M059J (cell line): Measurements from ENCODE around the gene DGKE. TPM values are rescaled to one million over a fixed set of nuclear protein-coding genes. Genes with fewer than 3 reads are reported as not detected.
A peak's percentile ranks its signal among the peaks of the same experiment; 100 is the strongest.

Experiments
- DNase-seq: peaks from one replicate; pipeline ENCODE4 v3.0.0-alpha.2; 2012; ENCODE audit warnings: low read depth
- total RNA-seq: library from RNA; depleted of rRNA; stranded (reverse); fragments of >200 nt; shearing (Covaris generic); gene quantifications from 2 replicates; pipeline ENCODE4 v1.2.3, GENCODE V29; 2014; rRNA removed

The DGKE gene
- total RNA-seq, 1 experiment from 2014 or later: 0.25 TPM

DNA sequence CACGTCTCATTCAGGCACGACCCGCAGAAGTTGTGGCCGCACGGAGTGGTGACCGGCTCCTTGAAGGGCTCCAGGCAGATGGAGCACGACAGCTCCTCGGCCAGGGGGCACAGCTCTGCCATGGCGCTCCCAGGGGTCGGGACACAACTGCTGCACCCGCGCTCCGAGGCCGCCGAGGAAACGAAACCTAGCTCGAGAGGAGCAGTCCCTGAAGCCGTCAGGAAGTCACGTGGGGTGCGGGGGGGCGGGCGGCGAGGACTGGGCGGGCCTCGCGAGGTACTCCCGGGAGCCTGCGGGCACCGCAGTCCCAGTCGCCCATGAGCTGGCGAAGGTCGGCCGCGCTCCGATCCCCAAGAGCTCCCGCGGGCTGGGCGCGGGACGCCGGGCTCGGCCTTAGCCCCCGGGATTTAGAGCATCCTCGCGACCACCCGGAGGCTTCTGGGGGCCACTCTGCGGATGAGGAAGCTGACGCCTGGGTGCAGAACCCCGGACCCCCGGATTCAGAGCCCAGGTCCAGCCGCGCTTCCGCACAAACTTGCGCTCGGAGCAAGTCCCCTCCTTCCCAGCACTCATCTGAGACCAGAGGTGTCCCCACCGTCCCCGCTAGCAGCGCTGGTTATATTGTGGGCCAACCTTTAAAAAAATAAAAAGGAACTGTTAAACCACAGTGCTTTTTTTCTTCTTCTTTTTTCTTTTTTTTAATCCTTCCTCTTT is 80.1 kb downstream of the DGKE start, which contains the start of gene TRIM25:
Gene TRIM25 (minus strand): TSS at position 183 of the 714 bp plus-strand sequence. CDS start 61 bp downstream, at position 122.
- DNase-seq: peak; percentile 89

DNA sequence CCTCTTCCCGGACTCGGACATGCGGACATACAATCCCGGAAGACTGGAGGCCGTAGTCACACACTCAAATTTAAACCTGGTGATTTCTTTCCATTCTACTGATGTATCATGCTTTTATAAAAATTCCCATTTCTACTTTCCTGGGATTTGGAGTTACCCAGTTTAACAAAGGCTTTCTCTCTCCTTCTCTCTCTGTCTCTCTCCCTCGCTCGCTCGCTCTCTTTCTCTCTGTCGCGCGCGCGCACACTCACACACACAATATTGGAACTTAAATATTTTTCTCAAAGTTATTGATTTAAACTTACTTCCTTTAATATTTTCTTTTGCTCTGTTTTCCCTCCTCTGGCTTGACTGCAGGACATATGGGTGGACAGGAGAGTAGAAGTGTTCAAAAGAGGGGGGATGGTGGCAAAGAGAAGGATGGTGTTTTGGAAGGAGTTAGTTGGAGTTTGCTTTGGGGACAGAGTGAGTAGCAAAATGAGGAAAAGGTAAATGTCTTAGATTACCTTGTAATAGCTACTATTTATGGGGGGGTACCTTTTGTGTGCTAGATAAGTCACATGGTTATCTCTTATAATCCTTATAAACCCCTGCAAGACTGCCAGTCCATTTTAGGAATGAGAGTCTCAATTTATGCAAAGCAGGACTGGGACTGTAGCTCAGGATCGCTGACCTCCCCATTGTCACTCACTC is 80.8 kb downstream of the DGKE start:
- peak; percentile 27 for DNase-seq

GRCh38 chr17:56917559-56918296 is 83.8 kb downstream of the DGKE start:
- DNase-seq: no peak

- DNase-seq: no peak
Measured at GRCh38 chr17:56918916-56919315, 85.0 kb downstream of the DGKE start.

Other genes with a start within 250 kb of the DGKE start
- 1.0 and 1.7 TPM in 2 replicates for gene NOG, start 240.5 kb upstream of the DGKE start, total RNA-seq
- gene C17orf67, start 231 bp upstream of the DGKE start, total RNA-seq: 0.32 TPM in 1 of 2 replicates, not detected in the other
- gene TRIM25, start 79.9 kb downstream of the DGKE start, total RNA-seq: 19.9 and 36.4 TPM in 2 replicates
- gene COIL, start 126.9 kb downstream of the DGKE start, total RNA-seq: 14.1 and 17.8 TPM in 2 replicates
- gene SCPEP1, start 144.0 kb downstream of the DGKE start, total RNA-seq: 95.9 and 99.5 TPM in 2 replicates